ENCODE data around the gene PRKN.

GRCh38 chr6:161458201-161458951 lies 1269.2 kb downstream of the PRKN start:
- TF ChIP-seq CTCF (conservative IDR thresholded peaks at IDR 0.05) (no peak), EZH2 (IDR thresholded peaks at IDR 0.05; ENCODE audit: low read depth) (no peak)
